Left lung (tissue), 10 donors: ENCODE data around the gene CCDC6. TPM values are rescaled to one million over a fixed set of nuclear protein-coding genes. Genes with fewer than 3 reads are reported as not detected.

Source experiments
- ATAC-seq: fragments of 200-7000 bp; cut with Tn5 transposase; one replicate; pipeline ENCODE4 v1.9.1; 2020; ENCODE audit warnings: moderate library complexity
- DNase-seq, 4 donors: peaks; one replicate each; pipeline ENCODE4 v3.0.0-alpha.2; 2013 to 2020
- H3K27ac ChIP-seq, 2 donors: fragments of 200-600 bp; sonication (generic) in 1 of 2; one replicate each; pipeline versions ENCODE4 v1.5.0 to v1.8.0; 2020 to 2021
- H3K27me3 ChIP-seq, 2 donors: fragments of 200-600 bp; sonication (generic) in 1 of 2; one replicate each; pipeline versions ENCODE4 v1.5.0 to v1.8.0; 2020 to 2021
- H3K36me3 ChIP-seq, 2 donors: fragments of 200-600 bp; sonication (generic) in 1 of 2; one replicate each; pipeline versions ENCODE4 v1.5.0 to v1.8.0; 2020 to 2021
- H3K4me1 ChIP-seq, 2 donors: fragments of 200-600 bp; one replicate each; pipeline ENCODE4 v1.8.0; 2021
- H3K4me3 ChIP-seq, 2 donors: fragments of 200-600 bp; sonication (generic) in 1 of 2; one replicate each; pipeline versions ENCODE4 v1.5.0 to v1.8.0; 2020 to 2021; ENCODE audit warnings: mild to moderate bottlenecking in 1 of 2
- H3K9me3 ChIP-seq, 2 donors: fragments of 200-600 bp; sonication (generic) in 1 of 2; one replicate each; pipeline versions ENCODE4 v1.5.0 to v1.8.0; 2020 to 2021
- CTCF ChIP-seq, 2 donors: fragments of 200-600 bp; sonication (generic) in 1 of 2; IDR thresholded peaks; one replicate each; pipeline versions ENCODE4 v1.5.0 to v1.8.0; 2021; ENCODE audit warnings: antibody characterized with exemption in 2 of 2
- intact Hi-C, 2 donors: fragments of 100-400 bp; cut with DNase I; formaldehyde crosslinking; loops; one replicate each; pipeline versions ENCODE4 v1.11.2 to v1.14.2; 2022
- polyA plus RNA-seq, 6 donors: library from polyadenylated mRNA; unstranded; fragments of 120-200 nt; gene quantifications; one replicate each; pipeline ENCODE4 v1.2.1, GENCODE V29; 2013; ENCODE audit not compliant: insufficient read length in 6 of 6
- total RNA-seq, 2 donors: library from RNA; stranded (reverse); fragmentation: NEBNext Ultra II Directional; extraction: Animal tissue kit (Norgen Biotek cat#: 25700); gene quantifications; one replicate each; pipeline ENCODE4 v1.2.1, GENCODE V29; 2021
- donor health status: DM: no; HTN: yes; CAD: no.
- donor health status: DM: no; HTN: no; CAD: no.

Gene CCDC6
- total and polyA plus RNA-seq, 8 donors = 32.1 to 76.6 (median 44.4) TPM

- peak overlapping the region; percentile 93 to 94 for H3K27ac ChIP-seq
- no peak for ATAC-seq
- no peaks in the 10 kb centered on the region for H3K27me3 ChIP-seq
- H3K9me3 ChIP-seq = no peaks in the 10 kb centered on the region
- peaks cover 13 to 48% of the 10 kb centered on the region in 2 donors for H3K4me1 ChIP-seq
- no peak for TF ChIP-seq CTCF (IDR thresholded peaks at IDR 0.05)
- peaks cover 0 to 1% of the 10 kb centered on the region in 2 donors for H3K36me3 ChIP-seq
- intact Hi-C loops = no loop called here
- peak overlapping the region in 1 of 2 donors; percentile 90 for H3K4me3 ChIP-seq
- peak in 1 of 4 donors; percentile 39 for DNase-seq
Measured at GRCh38 chr10:59907537-59907917, 1.2 kb upstream of the CCDC6 start.

- no peaks in the 10 kb centered on the region for H3K27me3 ChIP-seq
- intact Hi-C loops = no loop called here
- ATAC-seq (peak; percentile 0), DNase-seq (peak in 2 of 4 donors; percentile 23 to 75)
- peaks cover 0 to 5% of the 10 kb centered on the region in 2 donors for H3K36me3 ChIP-seq
- TF ChIP-seq CTCF (IDR thresholded peaks at IDR 0.05) = no peak
- peak overlapping the region; percentile 79 to 90 for H3K4me3 ChIP-seq
- peak overlapping the region; percentile 93 to 94 for H3K27ac ChIP-seq
- H3K9me3 ChIP-seq = no peaks in the 10 kb centered on the region
- peaks cover 13 to 48% of the 10 kb centered on the region in 2 donors for H3K4me1 ChIP-seq
Measured at GRCh38 chr10:59905731-59906416, 482 bp downstream of the CCDC6 start.

DNA sequence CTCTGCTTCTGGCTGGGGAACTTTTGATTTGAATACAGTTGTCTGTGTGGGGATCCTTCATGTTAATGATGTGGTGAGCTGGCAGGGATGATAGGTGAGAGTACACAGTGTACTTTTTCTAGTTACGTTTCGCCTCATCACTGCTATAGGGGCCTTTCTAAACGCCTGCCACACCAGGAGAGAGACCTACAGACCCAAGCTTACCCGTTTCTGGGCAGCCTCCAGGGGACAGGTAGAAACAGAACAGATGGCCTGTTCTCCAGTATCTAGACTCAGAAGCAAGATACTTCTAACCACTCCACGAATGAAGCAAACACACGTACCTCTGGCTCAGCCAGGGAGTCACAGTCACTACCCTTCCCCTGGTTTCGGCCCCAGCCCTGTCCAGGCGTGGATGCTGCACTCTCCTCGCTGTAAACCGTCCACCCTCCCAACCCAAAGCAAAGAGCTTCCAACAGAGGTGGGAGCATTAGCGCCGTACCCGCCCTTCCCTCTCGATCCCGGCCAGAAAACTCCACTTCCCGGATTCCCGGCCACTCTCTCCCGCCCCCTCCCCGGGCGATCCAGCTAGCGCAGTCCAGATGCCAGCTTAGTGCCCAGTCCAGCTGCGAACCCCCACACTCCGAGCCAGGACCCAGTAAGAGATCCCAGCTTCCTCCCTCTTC lies 1.2 kb downstream of the CCDC6 start:
- peak overlapping the region; percentile 79 to 90 for H3K4me3 ChIP-seq
- H3K27ac ChIP-seq = peak overlapping the region; percentile 93 to 94
- H3K4me1 ChIP-seq = peaks cover 13 to 48% of the 10 kb centered on the region in 2 donors
- H3K36me3 ChIP-seq = peaks cover 0 to 5% of the 10 kb centered on the region in 2 donors
- ATAC-seq = peak; percentile 21
- H3K27me3 ChIP-seq = no peaks in the 10 kb centered on the region
- intact Hi-C loops = no loop called here
- DNase-seq = peak in 3 of 4 donors; percentile 46 to 65 (median 58)
- TF ChIP-seq CTCF (IDR thresholded peaks at IDR 0.05) = no peak
- no peaks in the 10 kb centered on the region for H3K9me3 ChIP-seq

GRCh38 chr10:59904426-59905065 lies 1.8 kb downstream of the CCDC6 start:
- DNase-seq = no peak
- H3K9me3 ChIP-seq = no peaks in the 10 kb centered on the region
- H3K4me3 ChIP-seq = peak overlapping the region; percentile 79 to 90
- peaks cover 0 to 5% of the 10 kb centered on the region in 2 donors for H3K36me3 ChIP-seq
- ATAC-seq = no peak
- intact Hi-C loops = no loop called here
- peaks cover 13 to 54% of the 10 kb centered on the region in 2 donors for H3K4me1 ChIP-seq
- H3K27ac ChIP-seq = peak overlapping the region; percentile 93 to 94
- no peaks in the 10 kb centered on the region for H3K27me3 ChIP-seq
- no peak for TF ChIP-seq CTCF (IDR thresholded peaks at IDR 0.05)

- H3K4me1 ChIP-seq = peaks cover 14 to 55% of the 10 kb centered on the region in 2 donors
- peak overlapping the region in 1 of 2 donors; percentile 90 for H3K4me3 ChIP-seq
Measured at GRCh38 chr10:59903871-59904270, 2.5 kb downstream of the CCDC6 start.

More at GRCh38 chr10:59903871-59904270, 2.5 kb downstream of the CCDC6 start:
- H3K27me3 ChIP-seq = no peaks in the 10 kb centered on the region
- intact Hi-C loops = no loop called here
- DNase-seq (no peak), ATAC-seq (no peak)
- no peaks in the 10 kb centered on the region for H3K9me3 ChIP-seq
- peak overlapping the region in 1 of 2 donors; percentile 28 for H3K27ac ChIP-seq
- TF ChIP-seq CTCF (IDR thresholded peaks at IDR 0.05) = no peak
- H3K36me3 ChIP-seq = peaks cover 0 to 5% of the 10 kb centered on the region in 2 donors
